ENCODE measurements around the gene SELENOW.

GRCh38 chr19:47729468-47729798 lies 49.1 kb upstream of the SELENOW start:
- TF ChIP-seq CTCF (IDR thresholded peaks at IDR 0.05 in 4 of 5, conservative IDR thresholded peaks at IDR 0.05 in 1 of 5) (no peak), POLR2A (IDR thresholded peaks at IDR 0.05) (no peak)

Data from gastrocnemius medialis (tissue), 4 donors.